Measurements from ENCODE around the gene WNT4. TPM values are rescaled to one million over a fixed set of nuclear protein-coding genes. Genes with fewer than 3 reads are reported as not detected.

The WNT4 gene
- total RNA-seq, 1 donor from 2014 or later: 0.05 TPM

- no peak for DNase-seq (ENCODE audit: low spot score)
- Mint-ChIP-seq H3K27me3 (ENCODE audit: low read depth) (no peaks in the 10 kb centered on the region), H3K36me3 (ENCODE audit: low read depth) (peaks cover 16% of the 10 kb centered on the region), H3K4me1 (ENCODE audit: low read depth) (peaks cover 56% of the 10 kb centered on the region), H3K9me3 (ENCODE audit: low read depth) (no peaks in the 10 kb centered on the region), H3K27ac (ENCODE audit: unreplicated experiment) (no peak overlapping the region), H3K4me3 (ENCODE audit: unreplicated experiment) (no peak overlapping the region)
- no peak for TF ChIP-seq CTCF (IDR thresholded peaks at IDR 0.05)
Measured at GRCh38 chr1:22077728-22078127, 65.2 kb downstream of the WNT4 start.

GRCh38 chr1:22076346-22076745 lies 66.6 kb downstream of the WNT4 start:
- no peak for DNase-seq (ENCODE audit: low spot score)
- Mint-ChIP-seq H3K4me3 (ENCODE audit: unreplicated experiment) (no peak overlapping the region), H3K36me3 (ENCODE audit: low read depth) (peaks cover 11% of the 10 kb centered on the region), H3K27me3 (ENCODE audit: low read depth) (no peaks in the 10 kb centered on the region), H3K9me3 (ENCODE audit: low read depth) (no peaks in the 10 kb centered on the region), H3K4me1 (ENCODE audit: low read depth) (peaks cover 68% of the 10 kb centered on the region), H3K27ac (ENCODE audit: unreplicated experiment) (peak overlapping the region; percentile 32)
- TF ChIP-seq CTCF (IDR thresholded peaks at IDR 0.05): no peak

- Mint-ChIP-seq H3K36me3 (ENCODE audit: low read depth) (peaks cover 11% of the 10 kb centered on the region), H3K9me3 (ENCODE audit: low read depth) (no peaks in the 10 kb centered on the region), H3K4me3 (ENCODE audit: unreplicated experiment) (no peak overlapping the region), H3K4me1 (ENCODE audit: low read depth) (peaks cover 69% of the 10 kb centered on the region), H3K27me3 (ENCODE audit: low read depth) (no peaks in the 10 kb centered on the region), H3K27ac (ENCODE audit: unreplicated experiment) (peak overlapping the region; percentile 42)
- no peak for TF ChIP-seq CTCF (IDR thresholded peaks at IDR 0.05)
- no peak for DNase-seq (ENCODE audit: low spot score)
Measured at GRCh38 chr1:22075718-22076117, 67.2 kb downstream of the WNT4 start.

- Mint-ChIP-seq H3K4me3 (ENCODE audit: unreplicated experiment) (no peak overlapping the region), H3K36me3 (ENCODE audit: low read depth) (peaks cover 11% of the 10 kb centered on the region), H3K27ac (ENCODE audit: unreplicated experiment) (peak overlapping the region; percentile 6), H3K27me3 (ENCODE audit: low read depth) (no peaks in the 10 kb centered on the region), H3K9me3 (ENCODE audit: low read depth) (no peaks in the 10 kb centered on the region), H3K4me1 (ENCODE audit: low read depth) (peaks cover 75% of the 10 kb centered on the region)
- no peak for DNase-seq (ENCODE audit: low spot score)
- TF ChIP-seq CTCF (IDR thresholded peaks at IDR 0.05): no peak
Measured at GRCh38 chr1:22074803-22075202, 68.1 kb downstream of the WNT4 start.

- Mint-ChIP-seq H3K27ac (ENCODE audit: unreplicated experiment) (no peak overlapping the region), H3K9me3 (ENCODE audit: low read depth) (no peaks in the 10 kb centered on the region), H3K4me1 (ENCODE audit: low read depth) (peaks cover 77% of the 10 kb centered on the region), H3K4me3 (ENCODE audit: unreplicated experiment) (no peak overlapping the region), H3K27me3 (ENCODE audit: low read depth) (no peaks in the 10 kb centered on the region), H3K36me3 (ENCODE audit: low read depth) (no peaks in the 10 kb centered on the region)
- no peak for DNase-seq (ENCODE audit: low spot score)
- TF ChIP-seq CTCF (IDR thresholded peaks at IDR 0.05): no peak
Measured at GRCh38 chr1:22071511-22071910, 71.4 kb downstream of the WNT4 start.

Other genes starting within 250 kb of the WNT4 start
- gene HSPG2, start 205.8 kb downstream of the WNT4 start, total RNA-seq: 348 to 488 TPM (median 481 TPM) in 3 replicates
- not detected in 3 replicates for gene CELA3B, start 166.1 kb downstream of the WNT4 start, total RNA-seq
- not detected in 3 replicates for gene CELA3A, start 141.4 kb downstream of the WNT4 start, total RNA-seq
- 250 to 272 TPM (median 259 TPM) in 3 replicates for gene CDC42, start 90.4 kb downstream of the WNT4 start, total RNA-seq